Measurements from ENCODE around the gene CDX1.

CDX1 gene

DNA sequence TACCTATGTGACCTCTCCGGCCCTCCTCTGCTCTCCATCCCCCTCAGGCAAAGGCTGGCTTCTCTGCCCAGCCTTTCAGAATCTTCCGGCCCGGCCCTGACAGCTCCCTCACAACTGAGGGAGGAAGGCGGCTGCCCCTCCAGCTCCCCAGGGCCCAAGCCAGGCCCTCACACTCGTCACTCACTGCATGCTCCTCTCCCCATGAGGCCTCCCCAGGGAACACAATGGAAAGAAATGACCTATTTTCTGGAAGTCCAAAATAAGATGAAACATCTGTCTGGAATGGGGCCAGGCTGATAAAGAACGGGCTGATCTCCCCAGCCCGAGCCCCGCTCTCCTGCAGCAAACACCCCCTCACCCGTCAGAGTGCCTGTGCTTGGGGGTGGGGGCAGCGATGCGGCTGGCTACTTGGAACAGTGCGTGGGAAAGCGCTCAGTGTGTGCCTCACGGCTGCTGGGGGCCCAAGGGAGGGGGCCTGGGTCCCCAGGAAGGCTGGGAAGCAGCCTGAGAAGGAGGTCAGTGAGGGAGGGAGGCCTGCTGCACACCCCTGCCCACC is 22.3 kb upstream of the CDX1 start:
- Histone ChIP-seq H3K9me3 (ENCODE audit: insufficient read depth, low read length) (no peaks in the 10 kb centered on the region), H3K4me2 (ENCODE audit: low read depth, low read length, poor library complexity, severe bottlenecking) (no peak overlapping the region), H3K27me3 (ENCODE audit: low read length) (no peaks in the 10 kb centered on the region), H4K20me1 (ENCODE audit: low read depth, low read length) (no peaks in the 10 kb centered on the region), H3K79me2 (ENCODE audit: insufficient read depth, low read length) (no peaks in the 10 kb centered on the region), H2AFZ (ENCODE audit: low read depth, low read length, severe bottlenecking) (no peak overlapping the region), H3K4me3 (ENCODE audit: insufficient read depth, low read length, poor library complexity, severe bottlenecking) (no peak overlapping the region), H3K9me2 (replicated peaks; ENCODE audit: insufficient read depth, low read length) (no peaks in the 10 kb centered on the region), H3K36me3 (ENCODE audit: low read length) (no peaks in the 10 kb centered on the region), H3K27ac (ENCODE audit: low read depth, low read length) (no peak overlapping the region), H3K9ac (ENCODE audit: low read length) (no peak overlapping the region), H3F3A (ENCODE audit: insufficient read depth) (no peaks in the 10 kb centered on the region)
- TF ChIP-seq, protein P1, sequence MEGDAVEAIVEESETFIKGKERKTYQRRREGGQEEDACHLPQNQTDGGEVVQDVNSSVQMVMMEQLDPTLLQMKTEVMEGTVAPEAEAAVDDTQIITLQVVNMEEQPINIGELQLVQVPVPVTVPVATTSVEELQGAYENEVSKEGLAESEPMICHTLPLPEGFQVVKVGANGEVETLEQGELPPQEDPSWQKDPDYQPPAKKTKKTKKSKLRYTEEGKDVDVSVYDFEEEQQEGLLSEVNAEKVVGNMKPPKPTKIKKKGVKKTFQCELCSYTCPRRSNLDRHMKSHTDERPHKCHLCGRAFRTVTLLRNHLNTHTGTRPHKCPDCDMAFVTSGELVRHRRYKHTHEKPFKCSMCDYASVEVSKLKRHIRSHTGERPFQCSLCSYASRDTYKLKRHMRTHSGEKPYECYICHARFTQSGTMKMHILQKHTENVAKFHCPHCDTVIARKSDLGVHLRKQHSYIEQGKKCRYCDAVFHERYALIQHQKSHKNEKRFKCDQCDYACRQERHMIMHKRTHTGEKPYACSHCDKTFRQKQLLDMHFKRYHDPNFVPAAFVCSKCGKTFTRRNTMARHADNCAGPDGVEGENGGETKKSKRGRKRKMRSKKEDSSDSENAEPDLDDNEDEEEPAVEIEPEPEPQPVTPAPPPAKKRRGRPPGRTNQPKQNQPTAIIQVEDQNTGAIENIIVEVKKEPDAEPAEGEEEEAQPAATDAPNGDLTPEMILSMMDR (IDR thresholded peaks at IDR 0.05; ENCODE audit: insufficient read depth, low read length, poor library complexity, severe bottlenecking): no peak
- TF ChIP-seq EZH2phosphoT487 (conservative IDR thresholded peaks at IDR 0.05; ENCODE audit: low read length): no peak

DNA sequence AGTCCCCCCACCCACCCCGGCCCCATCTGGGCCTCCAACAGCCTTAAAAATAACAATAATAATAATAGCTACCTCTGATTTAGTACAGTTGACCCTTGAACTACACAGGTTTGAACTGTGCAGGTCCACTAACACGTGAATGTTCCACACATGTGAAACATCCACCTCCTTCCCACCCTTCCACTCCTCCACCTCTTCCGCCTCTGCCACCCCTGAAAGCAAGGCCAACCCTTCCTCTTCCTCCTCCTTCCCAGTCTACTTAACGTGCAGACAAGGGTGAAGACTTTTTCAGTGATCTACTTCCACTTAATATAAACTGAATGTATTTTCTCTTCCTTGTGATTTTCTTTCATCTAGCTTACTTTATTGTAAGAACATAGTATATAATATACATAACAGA is 21.7 kb upstream of the CDX1 start:
- H3K79me2 ChIP-seq (ENCODE audit: insufficient read depth, low read length): no peaks in the 10 kb centered on the region
- H3K9ac ChIP-seq (ENCODE audit: low read length): no peak overlapping the region
- no peak for TF ChIP-seq EZH2phosphoT487 (conservative IDR thresholded peaks at IDR 0.05; ENCODE audit: low read length)
- TF ChIP-seq, protein P1 (IDR thresholded peaks at IDR 0.05; ENCODE audit: insufficient read depth, low read length, poor library complexity, severe bottlenecking): no peak
- no peaks in the 10 kb centered on the region for H3K27me3 ChIP-seq (ENCODE audit: low read length)
- H3K27ac ChIP-seq (ENCODE audit: low read depth, low read length): no peak overlapping the region
- no peak overlapping the region for H3K4me2 ChIP-seq (ENCODE audit: low read depth, low read length, poor library complexity, severe bottlenecking)
- no peak overlapping the region for H2AFZ ChIP-seq (ENCODE audit: low read depth, low read length, severe bottlenecking)
- H3K9me2 ChIP-seq (replicated peaks; ENCODE audit: insufficient read depth, low read length): no peaks in the 10 kb centered on the region
- no peak overlapping the region for H3K4me3 ChIP-seq (ENCODE audit: insufficient read depth, low read length, poor library complexity, severe bottlenecking)
- no peaks in the 10 kb centered on the region for H3K9me3 ChIP-seq (ENCODE audit: insufficient read depth, low read length)
- no peaks in the 10 kb centered on the region for H4K20me1 ChIP-seq (ENCODE audit: low read depth, low read length)
- H3K36me3 ChIP-seq (ENCODE audit: low read length): no peaks in the 10 kb centered on the region
- no peaks in the 10 kb centered on the region for H3F3A ChIP-seq (ENCODE audit: insufficient read depth)

DNA sequence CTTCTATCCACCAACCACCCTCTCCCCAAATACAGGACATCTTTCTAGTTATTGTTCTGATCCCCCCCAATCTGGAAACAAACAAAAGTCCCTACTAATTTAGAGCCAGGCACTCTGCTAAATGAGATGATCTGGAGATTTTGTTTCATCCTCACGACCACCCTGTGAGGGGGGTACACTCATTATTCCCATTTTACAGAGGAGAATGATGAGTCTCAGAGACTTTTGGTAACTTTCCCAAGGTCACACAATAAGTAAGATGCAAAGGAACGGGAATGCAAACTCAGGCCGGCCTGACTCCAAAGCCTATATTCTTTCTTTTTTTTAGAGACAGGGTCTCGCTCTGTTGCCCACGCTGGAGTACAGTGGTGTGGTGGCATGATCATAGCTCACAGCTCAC is 20.3 kb upstream of the CDX1 start:
- Histone ChIP-seq H3K79me2 (ENCODE audit: insufficient read depth, low read length) (no peaks in the 10 kb centered on the region), H2AFZ (ENCODE audit: low read depth, low read length, severe bottlenecking) (no peak overlapping the region), H3K27me3 (ENCODE audit: low read length) (no peaks in the 10 kb centered on the region), H3F3A (ENCODE audit: insufficient read depth) (no peaks in the 10 kb centered on the region), H3K9ac (ENCODE audit: low read length) (no peak overlapping the region), H3K9me3 (ENCODE audit: insufficient read depth, low read length) (no peaks in the 10 kb centered on the region), H3K9me2 (replicated peaks; ENCODE audit: insufficient read depth, low read length) (no peaks in the 10 kb centered on the region), H3K36me3 (ENCODE audit: low read length) (no peaks in the 10 kb centered on the region), H4K20me1 (ENCODE audit: low read depth, low read length) (no peaks in the 10 kb centered on the region), H3K4me2 (ENCODE audit: low read depth, low read length, poor library complexity, severe bottlenecking) (no peak overlapping the region), H3K27ac (ENCODE audit: low read depth, low read length) (no peak overlapping the region), H3K4me3 (ENCODE audit: insufficient read depth, low read length, poor library complexity, severe bottlenecking) (no peak overlapping the region)
- no peak for TF ChIP-seq EZH2phosphoT487 (conservative IDR thresholded peaks at IDR 0.05; ENCODE audit: low read length)
- TF ChIP-seq, protein P1 (IDR thresholded peaks at IDR 0.05; ENCODE audit: insufficient read depth, low read length, poor library complexity, severe bottlenecking): no peak

All from SU-DHL-6 (cell line).